HG02623 (cell line): ENCODE results near the gene GABRB2.
A peak's percentile ranks its signal among the peaks of the same experiment; 100 is the strongest.

Experiments used
- ATAC-seq: cut with Tn5 transposase; IDR thresholded peaks from one replicate; pipeline ENCODE4 v1.9.1; 2021; ENCODE audit warnings: moderate library complexity; ENCODE audit not compliant: unreplicated experiment

GABRB2 gene

DNA sequence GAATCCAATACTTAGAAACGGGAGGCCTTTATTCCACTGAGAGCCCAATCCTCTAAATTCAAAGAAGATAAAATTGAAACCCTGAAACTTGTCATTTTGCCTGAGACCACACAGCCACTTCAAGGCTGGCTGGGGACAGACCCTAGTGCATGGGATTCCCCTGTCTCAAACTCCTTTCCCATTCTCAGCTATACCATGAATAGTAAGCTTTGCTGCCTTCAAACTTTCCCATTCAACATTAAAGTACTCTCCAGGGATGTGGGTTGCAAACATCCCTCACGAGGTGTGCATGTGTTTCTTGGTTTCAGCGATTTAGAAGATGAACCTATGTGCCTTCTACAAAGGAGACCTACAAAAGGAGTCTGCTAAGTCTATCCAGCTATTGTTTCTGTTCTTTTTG, 64.6 kb downstream of the GABRB2 start:
- peak; percentile 73 for ATAC-seq

DNA sequence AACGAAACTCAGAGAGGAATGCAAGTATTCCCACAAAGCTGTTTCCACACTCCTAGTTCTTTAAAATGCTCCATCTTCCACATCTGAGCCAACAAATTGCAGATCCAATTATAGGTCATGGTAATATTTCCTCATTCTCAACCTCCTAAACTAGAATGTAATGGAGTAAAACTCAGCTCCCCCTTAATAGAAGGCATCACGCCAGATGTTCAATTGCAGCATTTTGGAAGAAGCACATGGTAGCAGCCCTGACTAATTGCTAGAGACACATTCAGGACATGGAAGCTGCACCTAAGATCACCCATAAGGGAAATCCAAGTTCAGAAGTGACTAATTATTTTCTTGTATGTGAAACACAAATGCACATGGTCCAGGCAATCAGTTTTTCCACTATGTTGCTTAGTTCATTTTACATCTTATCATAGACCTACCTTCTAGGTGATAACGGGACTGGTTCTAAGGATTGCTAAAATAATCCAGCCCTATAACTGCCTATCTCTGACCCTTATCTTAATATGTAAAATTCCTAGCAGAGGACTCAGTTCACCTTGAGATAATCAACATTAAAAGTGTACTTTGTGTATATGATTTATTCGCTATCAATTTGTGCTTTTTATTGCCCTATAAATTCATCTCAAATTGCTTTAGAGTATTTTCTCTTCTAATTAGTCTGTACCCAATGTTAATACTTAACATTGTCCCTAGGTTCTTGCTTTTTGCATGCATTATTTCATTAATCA, 75.1 kb downstream of the GABRB2 start:
- no peak for ATAC-seq

DNA sequence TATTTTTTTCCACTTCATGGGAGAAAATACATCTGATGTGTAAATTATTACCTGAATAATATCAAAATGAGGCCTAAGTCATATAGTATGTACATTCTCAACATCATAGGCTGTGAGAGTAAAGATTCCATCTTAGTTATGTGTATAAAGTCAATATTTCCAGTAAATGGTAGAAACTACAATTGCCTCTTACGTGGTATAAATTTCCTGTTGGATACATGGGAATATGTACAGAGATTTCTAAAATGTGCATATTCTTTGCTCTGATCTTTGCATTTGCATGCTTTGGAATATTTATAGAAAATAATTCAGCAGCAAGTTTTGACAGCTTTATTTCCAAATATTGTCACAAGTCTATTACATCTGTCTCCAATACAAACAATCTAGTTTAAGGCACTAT, 78.8 kb downstream of the GABRB2 start:
- ATAC-seq, result no peak

DNA sequence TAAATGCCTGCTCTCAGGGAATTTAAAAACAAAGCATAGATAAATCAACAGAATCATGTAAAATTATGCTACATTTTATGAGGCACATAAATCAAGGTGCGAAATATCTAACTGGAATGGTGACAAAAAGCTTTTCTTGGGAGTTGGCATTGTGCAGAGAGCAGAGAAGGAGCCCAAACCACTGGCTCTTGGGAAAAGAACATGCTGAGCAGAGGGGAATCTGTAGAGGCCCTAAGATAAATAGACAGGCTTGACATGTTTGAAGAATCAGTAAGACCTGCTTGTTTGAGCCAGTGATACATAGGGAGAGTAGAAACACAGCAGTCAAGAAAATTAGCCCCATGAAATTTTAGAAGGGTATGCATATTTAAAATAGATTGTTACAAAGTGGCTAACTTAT, 85.8 kb downstream of the GABRB2 start:
- no peak for ATAC-seq

DNA sequence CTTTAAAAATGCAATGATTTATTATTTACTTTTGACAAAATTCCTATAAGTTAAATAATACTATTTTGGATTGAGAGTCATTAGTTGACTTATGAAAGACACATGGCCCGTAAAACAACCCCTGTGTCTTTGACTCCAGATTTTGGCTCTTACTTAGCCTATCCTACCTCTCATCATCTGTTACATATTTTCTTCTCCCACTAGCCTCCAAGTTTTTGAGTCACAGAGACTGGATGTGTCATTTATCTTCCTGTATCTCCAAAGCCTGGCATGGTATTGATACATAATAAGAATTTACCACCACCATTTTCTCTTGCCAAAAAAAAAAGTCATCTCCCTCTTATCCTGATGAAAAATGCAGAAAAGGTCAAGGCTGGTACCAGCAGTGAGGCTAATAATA, 99.9 kb downstream of the GABRB2 start:
- no peak for ATAC-seq

DNA sequence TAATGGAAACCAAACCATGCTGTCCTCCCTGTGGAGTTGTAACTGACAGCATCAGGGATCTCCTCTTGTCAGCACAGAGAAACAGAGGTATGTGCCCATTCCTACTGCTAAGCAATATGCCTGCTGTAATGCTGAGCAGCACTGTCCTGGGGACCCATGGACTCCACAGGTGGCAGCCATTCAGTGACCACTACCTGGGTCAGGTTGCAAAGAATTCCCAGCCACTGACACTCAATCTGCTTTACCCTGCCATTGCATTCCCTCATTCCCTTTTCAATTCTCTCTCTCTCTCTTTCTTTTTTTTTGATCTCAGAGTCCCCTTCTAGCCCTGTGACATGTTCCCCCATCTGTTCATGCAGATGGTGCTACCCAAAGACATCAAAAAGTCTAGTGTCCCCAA, 104.1 kb downstream of the GABRB2 start:
- no peak for ATAC-seq

DNA sequence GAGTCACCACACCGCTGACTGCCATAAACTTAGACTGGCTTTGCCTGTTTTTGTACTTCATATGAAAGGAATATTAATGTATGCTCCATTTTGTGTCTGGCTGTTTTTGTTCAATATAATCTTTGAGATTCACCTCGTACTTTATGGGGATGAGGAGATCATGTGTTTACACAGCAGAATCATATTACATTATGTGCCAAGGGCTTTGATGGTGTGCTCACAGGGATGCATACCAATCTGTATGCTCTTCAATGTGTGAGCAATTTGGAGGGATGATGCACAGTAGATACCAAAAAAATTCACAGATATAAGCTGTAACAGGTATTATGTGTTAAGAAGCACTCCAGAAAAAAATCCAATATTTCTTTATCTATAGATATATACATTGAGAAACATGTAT, 113.7 kb downstream of the GABRB2 start:
- ATAC-seq, result no peak

DNA sequence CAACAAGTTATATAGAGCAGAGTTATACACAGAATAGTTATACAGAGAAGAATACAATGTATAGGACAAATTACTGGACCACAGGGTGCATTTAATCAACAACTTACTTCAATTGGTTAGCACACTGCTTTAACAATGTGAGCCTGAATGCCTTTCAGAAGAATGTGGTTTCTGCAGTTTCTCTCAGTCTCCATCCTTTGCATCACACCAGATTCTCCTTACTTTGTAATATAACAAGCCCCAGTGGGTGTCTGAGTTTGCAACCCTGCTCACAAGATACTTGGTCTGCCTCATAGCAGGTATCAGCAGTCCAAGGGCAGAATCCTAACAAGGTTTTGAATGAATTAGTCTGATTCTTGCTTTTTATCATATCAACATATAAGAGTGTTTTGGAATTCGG, 114.6 kb downstream of the GABRB2 start:
- ATAC-seq, result no peak

DNA sequence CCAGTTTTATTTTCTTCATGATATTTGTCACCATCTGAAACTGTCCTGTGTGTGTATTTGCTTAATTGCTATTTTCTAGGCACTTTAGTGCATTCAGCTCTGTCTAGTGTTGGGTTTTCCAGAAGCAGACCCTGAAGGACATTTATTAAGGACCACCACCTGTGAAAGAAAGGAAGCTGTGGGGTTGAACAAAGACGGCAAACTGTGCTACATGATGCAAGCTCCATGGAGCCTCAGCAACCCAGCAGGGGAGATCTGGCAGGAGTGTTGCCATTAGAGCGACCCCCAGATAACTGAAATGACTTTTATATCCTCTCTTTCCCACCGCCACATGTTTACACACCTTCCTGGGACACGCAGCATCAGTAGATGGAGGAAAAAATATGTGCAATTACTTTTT, 125.5 kb downstream of the GABRB2 start:
- no peak for ATAC-seq

DNA sequence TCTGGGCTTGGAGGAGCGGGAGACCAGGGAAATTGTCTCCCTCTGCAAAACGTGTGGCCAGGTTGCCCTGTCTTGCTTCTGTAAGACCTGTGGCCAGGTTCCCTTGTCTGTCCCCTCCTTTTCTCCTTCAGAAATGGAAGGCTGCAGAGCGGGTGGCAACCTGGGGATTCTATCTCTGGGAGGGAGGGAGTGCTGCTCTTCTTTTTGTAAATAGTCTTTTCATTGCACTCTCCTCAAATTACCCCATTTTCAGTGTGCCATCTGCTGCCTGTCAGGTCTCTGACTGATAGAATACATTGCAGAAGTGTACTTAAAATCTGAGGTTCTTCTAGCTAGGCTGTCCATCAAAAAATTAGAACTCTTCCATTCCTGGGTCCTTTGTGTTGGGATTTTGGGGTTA, 126.0 kb downstream of the GABRB2 start:
- ATAC-seq, result no peak

DNA sequence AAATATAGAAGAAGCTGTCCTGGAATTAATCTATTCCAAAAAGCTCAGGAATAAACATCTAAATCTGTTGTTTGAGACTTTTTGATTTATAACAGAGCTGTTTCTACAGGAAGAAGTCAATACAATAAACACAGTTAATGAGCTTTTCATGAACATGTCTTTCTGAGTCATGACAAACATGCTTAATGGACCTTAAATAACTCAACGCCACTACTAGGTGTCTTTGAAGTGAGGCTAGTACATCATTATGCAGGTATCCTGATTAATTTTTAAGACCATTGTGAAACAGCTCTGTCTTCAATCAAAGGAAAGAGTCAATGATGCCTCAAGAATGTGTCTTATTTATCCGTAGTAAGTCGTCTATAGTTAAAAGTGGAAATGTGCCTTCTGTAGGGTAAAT, 131.6 kb downstream of the GABRB2 start:
- no peak for ATAC-seq

DNA sequence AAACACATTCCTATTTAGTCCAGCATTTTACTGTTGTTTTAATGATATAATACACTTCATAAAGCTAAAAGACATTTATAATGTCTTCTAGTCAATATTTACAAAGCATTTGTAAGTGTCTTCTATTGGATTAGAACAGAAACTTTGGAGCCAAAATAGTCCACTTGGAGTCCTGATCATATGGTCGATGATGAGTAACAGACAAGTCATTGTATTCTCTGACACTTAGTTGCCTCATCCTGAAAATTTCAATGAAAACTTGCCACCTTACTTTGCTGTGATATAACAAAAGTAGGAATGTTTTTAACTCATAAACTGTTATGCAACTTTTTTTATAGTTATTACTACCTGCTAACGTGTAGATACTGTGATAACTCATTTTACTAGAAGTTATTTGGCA, 132.5 kb downstream of the GABRB2 start:
- ATAC-seq, result no peak

DNA sequence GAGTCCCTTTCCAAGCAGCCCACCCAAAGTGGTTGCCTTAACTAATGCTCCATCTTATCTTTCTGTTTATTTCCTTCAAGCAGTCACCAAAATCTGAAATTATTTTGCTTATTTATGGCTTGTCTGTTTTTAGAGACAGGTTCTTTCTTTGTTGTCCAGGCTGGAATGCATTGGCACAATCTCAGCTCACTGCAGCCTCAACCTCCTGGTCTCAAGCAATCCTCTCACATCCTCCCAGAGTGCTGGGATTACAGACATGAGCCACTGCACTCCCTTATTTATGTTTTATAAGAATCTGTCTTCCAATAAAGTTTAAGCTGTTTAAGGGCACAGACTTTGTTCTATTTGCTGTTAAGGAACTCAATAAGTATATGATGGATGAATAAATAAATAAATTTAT, 133.7 kb downstream of the GABRB2 start:
- no peak for ATAC-seq

DNA sequence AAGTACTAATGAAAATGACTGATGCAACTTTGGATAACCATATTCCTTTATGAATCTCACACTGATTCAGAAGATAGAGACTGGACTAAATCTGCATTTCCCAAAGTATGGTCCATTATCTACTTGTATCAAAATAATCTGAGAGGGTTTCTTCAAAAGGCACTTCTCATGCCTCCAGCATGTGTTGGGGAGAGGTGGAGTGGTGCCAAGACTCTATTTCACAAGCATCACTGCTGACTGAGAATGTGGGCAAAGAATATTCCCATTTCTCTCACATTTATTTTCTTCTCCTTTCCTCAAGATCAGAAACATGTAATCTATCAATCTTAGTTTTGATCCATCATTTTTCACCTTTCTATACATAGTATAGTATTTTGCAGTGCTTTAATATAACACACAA, 135.4 kb downstream of the GABRB2 start:
- ATAC-seq, result no peak

DNA sequence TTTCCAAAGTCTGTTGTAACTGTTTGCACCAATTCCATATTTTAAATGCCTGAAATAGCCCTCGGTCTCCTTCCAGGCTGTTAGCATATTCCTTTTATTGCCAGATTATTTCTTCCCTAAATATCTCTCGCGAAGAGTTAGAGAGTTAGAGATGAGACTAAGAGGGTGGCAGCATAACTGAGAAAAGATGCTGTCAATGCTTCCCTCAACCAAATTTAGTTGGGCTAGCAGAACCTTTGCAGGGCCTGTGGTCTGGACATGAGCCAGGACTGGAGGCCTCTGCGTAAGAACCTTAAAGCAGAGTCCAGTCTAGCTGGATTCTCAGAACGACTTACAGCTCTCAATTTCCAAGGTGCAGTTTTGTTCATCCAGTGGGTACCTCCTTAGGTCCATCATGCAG, 135.9 kb downstream of the GABRB2 start:
- no peak for ATAC-seq

DNA sequence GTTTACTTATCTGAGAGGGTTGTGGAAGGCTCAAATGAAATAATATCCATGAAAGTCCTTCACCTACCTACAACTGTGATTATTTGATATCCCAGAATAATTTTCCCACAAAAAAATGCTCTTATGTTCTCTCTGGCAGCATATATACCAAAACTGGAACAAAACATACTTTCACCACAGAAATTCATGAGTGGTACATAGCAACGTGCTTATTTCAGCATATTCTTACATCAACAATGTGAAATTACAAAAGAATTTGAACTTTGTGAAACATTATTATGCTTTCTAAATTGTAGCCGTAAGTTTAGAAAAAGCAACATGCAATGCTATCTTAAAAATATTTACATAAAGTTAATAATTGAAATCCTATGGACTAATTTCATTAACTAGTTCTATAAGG, 137.1 kb downstream of the GABRB2 start:
- ATAC-seq, result no peak

DNA sequence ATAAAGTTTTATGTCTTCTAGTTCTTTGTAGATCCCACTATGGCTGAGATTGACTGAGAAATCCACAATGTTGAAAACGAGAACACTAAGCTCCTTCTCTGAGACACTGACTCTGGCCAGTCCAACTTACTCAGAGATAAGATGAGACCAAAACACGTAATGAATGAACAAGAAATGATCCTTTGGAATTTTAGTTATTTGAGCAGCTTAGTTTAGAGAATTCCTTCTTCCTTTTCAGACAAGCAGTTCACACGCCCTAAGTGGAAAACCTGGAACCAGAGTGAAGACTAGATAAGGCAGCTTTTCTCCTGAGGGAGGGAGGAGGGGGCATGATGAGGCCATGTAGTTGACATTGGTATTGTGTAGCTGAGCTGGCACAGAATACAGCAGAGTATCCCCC, 139.6 kb downstream of the GABRB2 start:
- no peak for ATAC-seq

DNA sequence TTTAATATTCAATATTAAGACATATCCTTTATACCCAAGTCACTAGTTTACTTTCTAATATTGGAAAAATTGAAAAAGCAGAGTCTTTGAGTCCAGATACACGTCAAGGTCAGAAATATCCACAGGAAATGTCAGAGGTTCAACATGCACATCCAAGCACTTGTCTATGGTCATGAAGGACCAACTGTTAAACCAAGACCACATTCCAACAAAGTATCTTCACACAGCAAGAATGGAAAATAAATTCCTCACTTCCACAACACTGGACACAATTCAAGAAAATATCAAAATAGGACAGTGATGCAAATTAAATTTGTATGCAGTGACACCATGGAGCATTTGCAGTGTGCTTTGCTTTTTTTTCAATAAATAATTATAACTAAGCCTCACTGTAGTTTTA, 142.5 kb downstream of the GABRB2 start:
- ATAC-seq, result no peak

DNA sequence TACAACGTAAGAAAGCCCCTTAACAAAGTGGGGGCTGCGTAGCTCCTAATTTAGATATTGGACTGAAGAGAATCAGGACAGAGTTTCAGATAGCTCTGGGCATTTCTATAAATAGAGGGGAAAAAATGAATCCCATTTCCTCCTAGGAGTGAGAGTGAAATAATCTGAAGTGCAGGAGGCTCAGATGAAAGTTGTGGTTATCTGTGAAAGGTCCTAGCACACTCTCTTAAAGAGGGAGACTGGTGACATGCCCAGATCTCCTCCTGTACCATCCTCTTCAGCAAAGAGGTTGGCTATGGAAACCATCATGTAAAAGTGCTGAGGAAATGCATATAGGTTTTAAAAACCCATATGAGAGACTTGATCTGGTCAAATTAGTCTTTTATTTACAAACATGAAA, 143.4 kb downstream of the GABRB2 start:
- no peak for ATAC-seq

DNA sequence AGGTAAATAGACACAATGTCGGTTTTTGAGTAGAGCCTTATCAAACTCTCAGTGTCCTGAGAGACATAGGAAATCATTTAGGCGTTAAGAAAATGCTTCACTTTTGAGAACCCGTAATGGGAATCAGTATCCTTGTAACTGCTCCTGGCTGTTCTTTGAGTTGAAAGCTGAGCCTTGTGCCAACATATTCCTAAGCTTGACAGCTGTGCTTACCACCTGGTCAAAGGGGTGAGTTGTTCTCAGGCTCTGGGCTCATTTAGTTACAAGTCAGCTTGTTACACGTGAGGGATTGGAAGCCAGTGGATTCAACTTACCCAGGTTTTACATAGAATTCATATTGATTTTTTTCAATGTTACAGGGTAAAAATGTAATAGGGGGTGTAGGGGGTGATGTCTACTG, 145.9 kb downstream of the GABRB2 start:
- ATAC-seq, result no peak

DNA sequence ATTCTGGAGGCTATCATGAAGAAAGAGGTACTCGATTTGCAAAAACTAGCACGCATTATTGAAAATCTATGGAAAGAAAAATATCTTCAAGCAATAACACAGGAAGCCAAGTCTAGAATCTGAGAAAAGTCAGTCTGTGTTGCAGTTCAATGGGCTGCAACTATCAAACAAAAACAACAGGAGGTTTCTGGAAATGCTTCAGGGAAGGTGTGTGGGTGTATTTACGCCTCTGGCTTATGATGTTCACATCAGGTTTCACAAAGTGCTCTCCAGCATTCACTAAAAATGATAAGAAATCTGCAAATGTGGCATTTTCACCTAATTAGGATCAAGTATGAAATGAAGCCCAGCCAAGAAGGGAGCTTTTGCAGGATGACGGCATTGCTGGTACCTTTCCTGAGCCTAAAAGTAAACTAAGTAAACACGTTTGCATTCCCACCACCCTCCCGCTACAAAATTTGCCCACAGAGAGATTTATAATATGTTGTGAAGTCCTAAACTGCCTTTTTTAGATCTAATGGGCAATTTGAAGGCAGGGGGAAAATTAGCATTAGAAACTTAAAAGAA, 146.4 kb downstream of the GABRB2 start:
- ATAC-seq, result no peak

DNA sequence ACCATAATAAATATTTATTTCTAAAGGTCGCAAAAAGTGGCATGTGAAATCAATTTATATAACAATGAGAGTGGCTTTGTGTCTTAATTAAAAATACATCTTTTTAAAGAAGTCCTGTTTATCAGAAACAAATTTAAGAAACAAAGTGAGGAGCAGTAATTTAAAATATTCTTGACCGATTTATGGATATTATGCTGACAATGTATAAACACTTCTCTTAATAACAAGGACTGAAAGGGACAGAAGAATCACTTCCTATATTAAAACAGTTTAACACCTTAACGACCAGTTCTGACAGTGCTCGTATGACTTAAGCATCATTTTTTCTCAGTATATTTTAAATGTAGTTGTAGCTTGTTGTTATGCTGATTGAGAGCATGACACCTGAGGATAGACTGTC, 149.1 kb downstream of the GABRB2 start:
- ATAC-seq, result no peak

DNA sequence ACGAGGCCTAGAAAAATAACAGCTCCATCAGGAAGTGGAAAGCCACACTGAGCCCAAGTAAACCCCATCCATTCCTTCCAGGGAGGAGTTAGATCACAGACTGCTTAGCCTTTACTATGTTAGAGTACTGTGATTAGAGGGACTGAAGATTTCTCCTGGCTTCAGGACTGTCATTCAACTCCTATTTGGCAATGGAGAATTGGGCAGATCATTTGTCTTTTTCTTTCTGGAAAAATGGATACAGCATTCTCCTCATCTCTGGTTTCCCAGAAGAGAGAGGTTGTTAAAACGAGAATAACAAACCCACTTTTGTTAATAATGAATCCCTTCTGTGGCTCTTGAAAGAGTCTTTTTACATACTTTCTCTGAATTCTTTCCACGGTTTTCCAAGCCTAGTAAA, 150.4 kb downstream of the GABRB2 start:
- no peak for ATAC-seq
